Measurements from ENCODE around the gene TCERG1L.
"Not testable (repeated sequence)": the region's sequence is repeated elsewhere in the genome, so short reads cannot be mapped to it uniquely, and the experiment has no call there.

The TCERG1L gene

GRCh38 chr10:131246775-131247174, 64.7 kb downstream of the TCERG1L start:
- DNase-seq: no peak

- no peak for DNase-seq
Measured at GRCh38 chr10:131246089-131246488, 65.4 kb downstream of the TCERG1L start.

- DNase-seq: no peak
Measured at GRCh38 chr10:131245475-131246059, 66.0 kb downstream of the TCERG1L start.

GRCh38 chr10:131244836-131245235, 66.7 kb downstream of the TCERG1L start:
- no peak for DNase-seq

GRCh38 chr10:131243076-131243475, 68.4 kb downstream of the TCERG1L start:
- no peak for DNase-seq

GRCh38 chr10:131242007-131242406, 69.5 kb downstream of the TCERG1L start:
- DNase-seq: no peak

GRCh38 chr10:131240691-131241090, 70.8 kb downstream of the TCERG1L start:
- DNase-seq: no peak

- no peak for DNase-seq
Measured at GRCh38 chr10:131239926-131240325, 71.6 kb downstream of the TCERG1L start.

GRCh38 chr10:131239450-131239849, 72.1 kb downstream of the TCERG1L start:
- DNase-seq: no peak

- no peak for DNase-seq
Measured at GRCh38 chr10:131238669-131239280, 72.7 kb downstream of the TCERG1L start.

GRCh38 chr10:131237991-131238651, 73.4 kb downstream of the TCERG1L start:
- no peak for DNase-seq

GRCh38 chr10:131234606-131235005, 76.9 kb downstream of the TCERG1L start:
- DNase-seq: not testable (repeated sequence)

- no peak for DNase-seq
Measured at GRCh38 chr10:131233611-131234258, 77.8 kb downstream of the TCERG1L start.

- DNase-seq: no peak
Measured at GRCh38 chr10:131231965-131232541, 79.5 kb downstream of the TCERG1L start.

GRCh38 chr10:131231323-131231964, 80.1 kb downstream of the TCERG1L start:
- no peak for DNase-seq

GRCh38 chr10:131230641-131231322, 80.7 kb downstream of the TCERG1L start:
- no peak for DNase-seq

GRCh38 chr10:131230166-131230565, 81.4 kb downstream of the TCERG1L start:
- DNase-seq: no peak

GRCh38 chr10:131227163-131227740, 84.3 kb downstream of the TCERG1L start:
- no peak for DNase-seq

- DNase-seq: no peak
Measured at GRCh38 chr10:131226446-131227162, 84.9 kb downstream of the TCERG1L start.

- no peak for DNase-seq
Measured at GRCh38 chr10:131224106-131224505, 87.4 kb downstream of the TCERG1L start.

GRCh38 chr10:131223422-131223821, 88.1 kb downstream of the TCERG1L start:
- no peak for DNase-seq

Data from NCI-H1092 (cell line).